Rectal smooth muscle tissue (tissue), 1 donor: Measurements from ENCODE around the gene CRAT.

Experiments used
- H3K27ac ChIP-seq: one replicate; pipeline ENCODE4 v1.7.0; 2013; ENCODE audit warnings: low read depth, low read length, inconsistent platforms
- H3K27me3 ChIP-seq: one replicate; pipeline ENCODE4 v1.7.0; 2013; ENCODE audit warnings: low read length; ENCODE audit not compliant: control insufficient read depth, insufficient read depth
- H3K36me3 ChIP-seq: one replicate; pipeline ENCODE4 v1.7.0; 2013; ENCODE audit warnings: low read length; ENCODE audit not compliant: control insufficient read depth, insufficient read depth
- H3K4me1 ChIP-seq: one replicate; pipeline ENCODE4 v1.7.0; 2013; ENCODE audit warnings: low read length; ENCODE audit not compliant: control insufficient read depth, insufficient read depth
- H3K4me3 ChIP-seq: one replicate; pipeline ENCODE4 v1.7.0; 2013; ENCODE audit warnings: low read length
- H3K9ac ChIP-seq: one replicate; pipeline ENCODE4 v1.7.0; 2013; ENCODE audit warnings: low read length

CRAT gene

GRCh38 chr9:129072171-129072570 lies 38.4 kb downstream of the CRAT start:
- H3K4me1 ChIP-seq, result no peaks in the 10 kb centered on the region
- no peak overlapping the region for H3K9ac ChIP-seq
- no peak overlapping the region for H3K27ac ChIP-seq
- no peaks in the 10 kb centered on the region for H3K27me3 ChIP-seq
- H3K36me3 ChIP-seq, result peaks cover 15% of the 10 kb centered on the region
- H3K4me3 ChIP-seq, result no peak overlapping the region

- no peak overlapping the region for H3K4me3 ChIP-seq
- no peak overlapping the region for H3K27ac ChIP-seq
- H3K4me1 ChIP-seq, result no peaks in the 10 kb centered on the region
- no peaks in the 10 kb centered on the region for H3K27me3 ChIP-seq
- no peak overlapping the region for H3K9ac ChIP-seq
- H3K36me3 ChIP-seq, result peaks cover 17% of the 10 kb centered on the region
Measured at GRCh38 chr9:129071526-129072126, 39.0 kb downstream of the CRAT start.

- Histone ChIP-seq H3K9ac (no peak overlapping the region), H3K27me3 (no peaks in the 10 kb centered on the region), H3K36me3 (peaks cover 19% of the 10 kb centered on the region), H3K4me3 (no peak overlapping the region), H3K4me1 (no peaks in the 10 kb centered on the region), H3K27ac (no peak overlapping the region)
Measured at GRCh38 chr9:129070696-129071525, 39.7 kb downstream of the CRAT start.

GRCh38 chr9:129069862-129070641 lies 40.5 kb downstream of the CRAT start:
- Histone ChIP-seq H3K9ac (no peak overlapping the region), H3K27ac (no peak overlapping the region)

GRCh38 chr9:129068990-129069861 lies 41.4 kb downstream of the CRAT start:
- Histone ChIP-seq H3K36me3 (peaks cover 25% of the 10 kb centered on the region), H3K4me1 (no peaks in the 10 kb centered on the region), H3K27ac (no peak overlapping the region), H3K27me3 (no peaks in the 10 kb centered on the region), H3K4me3 (no peak overlapping the region), H3K9ac (no peak overlapping the region)

More at GRCh38 chr9:129069862-129070641, 40.5 kb downstream of the CRAT start:
- no peaks in the 10 kb centered on the region for H3K27me3 ChIP-seq
- H3K4me1 ChIP-seq, result no peaks in the 10 kb centered on the region
- no peak overlapping the region for H3K4me3 ChIP-seq
- peaks cover 21% of the 10 kb centered on the region for H3K36me3 ChIP-seq

- no peak overlapping the region for H3K4me3 ChIP-seq
- no peak overlapping the region for H3K27ac ChIP-seq
- H3K4me1 ChIP-seq, result no peaks in the 10 kb centered on the region
- peaks cover 28% of the 10 kb centered on the region for H3K36me3 ChIP-seq
- H3K27me3 ChIP-seq, result no peaks in the 10 kb centered on the region
- no peak overlapping the region for H3K9ac ChIP-seq
Measured at GRCh38 chr9:129068110-129068509, 42.5 kb downstream of the CRAT start.

- Histone ChIP-seq H3K4me3 (no peak overlapping the region), H3K36me3 (peaks cover 37% of the 10 kb centered on the region), H3K9ac (no peak overlapping the region), H3K27ac (no peak overlapping the region), H3K27me3 (no peaks in the 10 kb centered on the region), H3K4me1 (no peaks in the 10 kb centered on the region)
Measured at GRCh38 chr9:129064499-129064908, 46.1 kb downstream of the CRAT start.

GRCh38 chr9:129063061-129063460 lies 47.5 kb downstream of the CRAT start:
- Histone ChIP-seq H3K27ac (no peak overlapping the region), H3K9ac (no peak overlapping the region), H3K4me3 (no peak overlapping the region), H3K27me3 (no peaks in the 10 kb centered on the region), H3K36me3 (peaks cover 41% of the 10 kb centered on the region), H3K4me1 (no peaks in the 10 kb centered on the region)

GRCh38 chr9:129060991-129061390 lies 49.6 kb downstream of the CRAT start:
- Histone ChIP-seq H3K36me3 (peaks cover 32% of the 10 kb centered on the region), H3K27ac (no peak overlapping the region), H3K4me3 (no peak overlapping the region), H3K27me3 (no peaks in the 10 kb centered on the region), H3K4me1 (no peaks in the 10 kb centered on the region), H3K9ac (no peak overlapping the region)

- Histone ChIP-seq H3K27me3 (no peaks in the 10 kb centered on the region), H3K27ac (no peak overlapping the region), H3K36me3 (peaks cover 29% of the 10 kb centered on the region), H3K4me1 (no peaks in the 10 kb centered on the region), H3K4me3 (no peak overlapping the region), H3K9ac (no peak overlapping the region)
Measured at GRCh38 chr9:129059796-129060785, 50.5 kb downstream of the CRAT start.
